HG02610 (cell line): ENCODE data around the gene RNF167.
A peak's percentile ranks its signal among the peaks of the same experiment; 100 is the strongest.

Source experiments
- ATAC-seq: cut with Tn5 transposase; IDR thresholded peaks from one replicate; pipeline ENCODE4 v1.9.1; 2021; ENCODE audit warnings: mild to moderate bottlenecking, moderate library complexity; ENCODE audit not compliant: unreplicated experiment

Gene RNF167

GRCh38 chr17:4973256-4974114 is 33.4 kb downstream of the RNF167 start:
- no peak for ATAC-seq

GRCh38 chr17:4974115-4974670 is 34.1 kb downstream of the RNF167 start:
- no peak for ATAC-seq

GRCh38 chr17:4978726-4979125 is 38.7 kb downstream of the RNF167 start:
- ATAC-seq = no peak

GRCh38 chr17:4980644-4981216 is 40.7 kb downstream of the RNF167 start:
- no peak for ATAC-seq

GRCh38 chr17:4982305-4982704 is 42.2 kb downstream of the RNF167 start:
- ATAC-seq = no peak

GRCh38 chr17:4986403-4986802 is 46.3 kb downstream of the RNF167 start:
- no peak for ATAC-seq

GRCh38 chr17:4986951-4987766 is 47.1 kb downstream of the RNF167 start, which contains the start of gene CAMTA2:
CAMTA2 (minus strand) TSS chr17:4987675; CDS start chr17:4986222, 1,453 bp downstream.
- ATAC-seq = peak; percentile 65

GRCh38 chr17:4987767-4988567 is 47.9 kb downstream of the RNF167 start:
- ATAC-seq = no peak

GRCh38 chr17:4994081-4994595 is 54.1 kb downstream of the RNF167 start:
- ATAC-seq = no peak
